DMS153 (cell line): ENCODE data around the gene THUMPD1.
"Not testable (repeated sequence)": the region's sequence is repeated elsewhere in the genome, so short reads cannot be mapped to it uniquely, and the experiment has no call there.

Experiments
- DNase-seq: peaks from one replicate; lab custom pipeline; 2025; lab: John Stamatoyannopoulos, UW

The THUMPD1 gene

DNA sequence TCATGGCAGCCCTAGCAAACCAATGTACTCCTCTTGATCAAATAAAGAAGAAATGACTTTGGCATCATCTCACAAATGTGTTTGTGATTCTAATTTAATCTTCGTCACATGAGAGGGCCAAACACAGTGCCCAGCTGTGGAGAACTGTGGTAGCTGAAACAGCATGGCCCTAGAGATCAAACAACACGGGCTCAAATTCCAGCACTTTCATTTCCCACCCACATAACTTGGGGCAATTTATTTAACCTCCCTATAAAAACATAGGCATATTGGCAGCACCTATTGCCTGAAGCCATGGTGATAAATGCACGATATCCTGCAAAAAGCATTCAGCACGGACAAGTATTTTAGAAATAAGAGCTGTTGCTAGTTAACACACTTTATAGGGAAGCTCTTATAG lies 46.6 kb downstream of the THUMPD1 start:
- no peak for DNase-seq

DNA sequence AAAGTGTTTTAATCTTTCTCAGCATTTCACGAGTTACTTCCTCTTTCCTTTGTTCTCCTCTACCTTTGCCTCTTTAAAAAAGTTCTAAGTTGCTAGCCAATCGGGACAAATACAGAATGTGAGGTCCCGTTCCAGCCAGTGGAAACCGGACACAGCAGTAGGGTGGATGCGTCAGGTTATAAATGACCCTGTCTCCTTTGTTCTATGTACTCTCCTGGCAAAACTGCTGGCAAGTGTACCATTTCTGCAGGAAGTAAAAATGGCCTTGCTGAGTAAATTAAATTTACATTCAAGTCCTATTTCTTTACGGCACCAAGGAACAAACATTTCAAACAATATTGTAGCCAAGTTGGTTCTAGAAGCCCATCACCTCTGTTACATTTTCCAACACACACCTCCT lies 47.5 kb downstream of the THUMPD1 start:
- not testable (repeated sequence) for DNase-seq

- no peak for DNase-seq
Measured at GRCh38 chr16:20689668-20690067, 52.0 kb downstream of the THUMPD1 start.

DNA sequence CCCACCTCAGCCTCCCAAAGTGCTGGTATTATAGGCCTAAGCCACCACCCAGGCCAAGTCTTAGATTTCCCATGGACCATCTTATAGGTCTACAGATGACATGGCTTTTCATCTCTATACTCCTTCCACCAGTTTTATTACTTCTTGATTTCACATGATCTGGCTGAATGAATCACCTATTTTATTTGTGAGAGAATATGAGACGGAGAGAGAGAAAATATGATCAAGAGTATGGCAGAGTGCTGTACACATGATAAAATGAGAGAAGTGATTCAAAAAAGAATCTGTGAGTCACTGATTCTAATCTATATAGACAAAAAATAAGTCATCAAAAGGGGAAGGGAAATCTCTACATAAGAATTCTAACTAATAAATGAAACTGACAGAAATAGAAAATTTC lies 57.8 kb downstream of the THUMPD1 start:
- no peak for DNase-seq
